Activated T-helper 2 cell treated with anti-CD3 and anti-CD28 coated beads, Interferon-gamma antibody, Interleukin-2, Interleukin-4, amounts not matched to agents 10 μg/mL and 5 μg/mL and 100 μg/mL, durations not matched to agents 14 hours and 24 hours and 36 hours (primary cell): ENCODE measurements around the gene ECHDC1. TPM values are rescaled to one million over a fixed set of nuclear protein-coding genes. Genes with fewer than 3 reads are reported as not detected.

Experiments used
- DNase-seq: peaks from one replicate; pipeline ENCODE4 v3.0.0; 2021; ENCODE audit warnings: low spot score
- H3K27ac Mint-ChIP-seq: one replicate; pipeline ENCODE4 v1.8.0; 2021; ENCODE audit warnings: mixed read lengths
- H3K27me3 Mint-ChIP-seq: one replicate; pipeline ENCODE4 v1.8.0; 2021; ENCODE audit warnings: low read depth, mixed read lengths
- H3K36me3 Mint-ChIP-seq: one replicate; pipeline ENCODE4 v1.8.0; 2021; ENCODE audit warnings: low read depth, mixed read lengths
- H3K4me1 Mint-ChIP-seq: one replicate; pipeline ENCODE4 v1.8.0; 2021; ENCODE audit warnings: low read depth, mixed read lengths
- H3K4me3 Mint-ChIP-seq: one replicate; pipeline ENCODE4 v1.8.0; 2021; ENCODE audit warnings: low read depth, mild to moderate bottlenecking, moderate library complexity, mixed read lengths
- H3K9me3 Mint-ChIP-seq: one replicate; pipeline ENCODE4 v1.8.0; 2021; ENCODE audit warnings: mixed read lengths
- intact Hi-C: fragments of 100-400 bp; cut with micrococcal nuclease; formaldehyde crosslinking; loops from one replicate; pipeline ENCODE4 v1.15.1; 2023
- total RNA-seq: library from RNA; stranded (reverse); gene quantifications from 2 replicates; pipeline ENCODE4 v1.2.3, GENCODE V29; 2022

The ECHDC1 gene
- total RNA-seq, 1 donor from 2014 or later: 60.9 TPM

- H3K4me1 Mint-ChIP-seq: peaks cover 2% of the 10 kb centered on the region
- no peak for DNase-seq
These were observed 22.5 kb upstream of the ECHDC1 start for GRCh38 chr6:127365874-127366273.

GRCh38 chr6:127352524-127352923, 9.1 kb upstream of the ECHDC1 start:
- Mint-ChIP-seq H3K9me3 (peaks cover 33% of the 10 kb centered on the region), H3K36me3 (no peaks in the 10 kb centered on the region), H3K4me1 (no peaks in the 10 kb centered on the region), H3K27me3 (no peaks in the 10 kb centered on the region), H3K27ac (no peak overlapping the region), H3K4me3 (no peak overlapping the region)
- DNase-seq: no peak
- intact Hi-C loops: no loop called here

More at GRCh38 chr6:127365874-127366273, 22.5 kb upstream of the ECHDC1 start:
- Mint-ChIP-seq H3K36me3 (no peaks in the 10 kb centered on the region), H3K27me3 (no peaks in the 10 kb centered on the region), H3K27ac (no peak overlapping the region), H3K9me3 (peaks cover 6% of the 10 kb centered on the region), H3K4me3 (no peak overlapping the region)
- intact Hi-C loops: no loop called here

- H3K27ac Mint-ChIP-seq: no peak overlapping the region
- H3K36me3 Mint-ChIP-seq: peaks cover 6% of the 10 kb centered on the region
- H3K4me1 Mint-ChIP-seq: peaks cover 4% of the 10 kb centered on the region
- no peak for DNase-seq
- peaks cover 24% of the 10 kb centered on the region for H3K9me3 Mint-ChIP-seq
- intact Hi-C loops: no loop called here
- H3K4me3 Mint-ChIP-seq: no peak overlapping the region
- no peaks in the 10 kb centered on the region for H3K27me3 Mint-ChIP-seq
These were observed 6.6 kb upstream of the ECHDC1 start for GRCh38 chr6:127349980-127350379.

- Mint-ChIP-seq H3K4me1 (peaks cover 4% of the 10 kb centered on the region), H3K27ac (no peak overlapping the region), H3K36me3 (peaks cover 6% of the 10 kb centered on the region), H3K27me3 (no peaks in the 10 kb centered on the region), H3K9me3 (peaks cover 17% of the 10 kb centered on the region), H3K4me3 (no peak overlapping the region)
- intact Hi-C loops: no loop called here
- DNase-seq: no peak
These were observed 4.7 kb upstream of the ECHDC1 start for GRCh38 chr6:127348028-127348661.

GRCh38 chr6:127347178-127347577, 3.8 kb upstream of the ECHDC1 start:
- Mint-ChIP-seq H3K27me3 (no peaks in the 10 kb centered on the region), H3K4me1 (peaks cover 4% of the 10 kb centered on the region), H3K9me3 (peaks cover 11% of the 10 kb centered on the region), H3K36me3 (peaks cover 6% of the 10 kb centered on the region), H3K27ac (no peak overlapping the region), H3K4me3 (no peak overlapping the region)
- intact Hi-C loops: no loop called here
- no peak for DNase-seq

- intact Hi-C loops: no loop called here
- DNase-seq: no peak
- no peak overlapping the region for H3K27ac Mint-ChIP-seq
- H3K4me3 Mint-ChIP-seq: no peak overlapping the region
- H3K9me3 Mint-ChIP-seq: peaks cover 9% of the 10 kb centered on the region
- no peaks in the 10 kb centered on the region for H3K27me3 Mint-ChIP-seq
- H3K4me1 Mint-ChIP-seq: peaks cover 7% of the 10 kb centered on the region
- peaks cover 6% of the 10 kb centered on the region for H3K36me3 Mint-ChIP-seq
These were observed 2.1 kb upstream of the ECHDC1 start for GRCh38 chr6:127345521-127345920.

- no peak for DNase-seq
- H3K27ac Mint-ChIP-seq: no peak overlapping the region
- intact Hi-C loops: loop anchor here (1.0 to 5.0 kb wide), 6 partner anchors 42 to 172 kb away; partner anchors contain the start of gene RNF146
- H3K4me3 Mint-ChIP-seq: no peak overlapping the region
- H3K9me3 Mint-ChIP-seq: no peaks in the 10 kb centered on the region
- H3K4me1 Mint-ChIP-seq: peaks cover 16% of the 10 kb centered on the region
- peaks cover 10% of the 10 kb centered on the region for H3K36me3 Mint-ChIP-seq
- H3K27me3 Mint-ChIP-seq: no peaks in the 10 kb centered on the region
These were observed 625 bp upstream of the ECHDC1 start for GRCh38 chr6:127343809-127344659.

GRCh38 chr6:127342296-127342945, 988 bp downstream of the ECHDC1 start:
- no peaks in the 10 kb centered on the region for H3K27me3 Mint-ChIP-seq
- peaks cover 22% of the 10 kb centered on the region for H3K4me1 Mint-ChIP-seq
- intact Hi-C loops: loop anchor here (2.0 to 5.0 kb wide), 3 partner anchors 40 to 114 kb away; partner anchors contain the start of gene RNF146
- H3K9me3 Mint-ChIP-seq: no peaks in the 10 kb centered on the region
- no peak overlapping the region for H3K4me3 Mint-ChIP-seq
- peaks cover 10% of the 10 kb centered on the region for H3K36me3 Mint-ChIP-seq
- DNase-seq: no peak
- H3K27ac Mint-ChIP-seq: no peak overlapping the region

- intact Hi-C loops: loop anchor here (2.0 to 5.0 kb wide), 3 partner anchors 39 to 115 kb away; partner anchors contain the start of gene RNF146
- no peak for DNase-seq
- peaks cover 12% of the 10 kb centered on the region for H3K36me3 Mint-ChIP-seq
- no peaks in the 10 kb centered on the region for H3K9me3 Mint-ChIP-seq
- H3K4me1 Mint-ChIP-seq: peaks cover 24% of the 10 kb centered on the region
- H3K27ac Mint-ChIP-seq: no peak overlapping the region
- no peaks in the 10 kb centered on the region for H3K27me3 Mint-ChIP-seq
- no peak overlapping the region for H3K4me3 Mint-ChIP-seq
These were observed 1.8 kb downstream of the ECHDC1 start for GRCh38 chr6:127341471-127342202.

GRCh38 chr6:127340171-127340570, 3.2 kb downstream of the ECHDC1 start:
- Mint-ChIP-seq H3K27me3 (no peaks in the 10 kb centered on the region), H3K36me3 (peaks cover 11% of the 10 kb centered on the region), H3K4me1 (peaks cover 28% of the 10 kb centered on the region), H3K27ac (no peak overlapping the region), H3K9me3 (no peaks in the 10 kb centered on the region), H3K4me3 (no peak overlapping the region)
- DNase-seq: no peak
- intact Hi-C loops: loop anchor here (5.0 kb wide), 1 partner anchor 38 kb away; no protein-coding TSS in a partner anchor

GRCh38 chr6:127338936-127339335, 4.5 kb downstream of the ECHDC1 start:
- H3K4me1 Mint-ChIP-seq: peaks cover 41% of the 10 kb centered on the region
- H3K27ac Mint-ChIP-seq: no peak overlapping the region
- intact Hi-C loops: no loop called here
- no peaks in the 10 kb centered on the region for H3K27me3 Mint-ChIP-seq
- no peaks in the 10 kb centered on the region for H3K9me3 Mint-ChIP-seq
- H3K4me3 Mint-ChIP-seq: no peak overlapping the region
- H3K36me3 Mint-ChIP-seq: peaks cover 17% of the 10 kb centered on the region
- no peak for DNase-seq

GRCh38 chr6:127332383-127332961, 10.9 kb downstream of the ECHDC1 start:
- no peak for DNase-seq
- intact Hi-C loops: no loop called here

More at GRCh38 chr6:127332383-127332961, 10.9 kb downstream of the ECHDC1 start:
- Mint-ChIP-seq H3K4me3 (no peak overlapping the region), H3K27ac (no peak overlapping the region), H3K9me3 (no peaks in the 10 kb centered on the region), H3K36me3 (peaks cover 35% of the 10 kb centered on the region), H3K27me3 (no peaks in the 10 kb centered on the region), H3K4me1 (peaks cover 36% of the 10 kb centered on the region)
